GM21528 (cell line): Measurements from ENCODE around the gene NYAP2.

Experiments
- ATAC-seq: cut with Tn5 transposase; IDR thresholded peaks from one replicate; pipeline ENCODE4 v1.9.1; 2021; ENCODE audit warnings: mild to moderate bottlenecking, moderate library complexity; ENCODE audit not compliant: unreplicated experiment, low FRiP score

NYAP2 gene

GRCh38 chr2:225425284-225425683 lies 25.8 kb downstream of the NYAP2 start:
- ATAC-seq: no peak

DNA sequence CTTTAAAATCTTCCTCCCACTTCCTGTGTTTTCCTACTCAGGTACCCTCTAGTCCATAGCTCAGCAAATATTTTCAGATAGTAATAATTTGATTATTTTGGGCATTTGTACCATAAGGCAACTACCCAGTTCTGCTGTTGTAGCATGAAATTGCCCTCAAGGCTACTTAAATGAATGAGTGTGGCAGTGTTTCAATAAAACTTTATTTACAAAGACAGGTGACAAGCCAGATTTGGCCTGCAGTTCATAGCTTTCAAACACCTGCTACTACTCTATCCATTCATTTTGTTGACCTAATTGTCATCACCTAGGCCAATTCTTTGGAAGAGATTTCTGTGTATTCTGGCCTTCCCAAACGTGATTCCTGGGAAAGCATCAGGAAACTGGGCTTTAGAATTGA lies 28.9 kb downstream of the NYAP2 start:
- ATAC-seq: no peak

DNA sequence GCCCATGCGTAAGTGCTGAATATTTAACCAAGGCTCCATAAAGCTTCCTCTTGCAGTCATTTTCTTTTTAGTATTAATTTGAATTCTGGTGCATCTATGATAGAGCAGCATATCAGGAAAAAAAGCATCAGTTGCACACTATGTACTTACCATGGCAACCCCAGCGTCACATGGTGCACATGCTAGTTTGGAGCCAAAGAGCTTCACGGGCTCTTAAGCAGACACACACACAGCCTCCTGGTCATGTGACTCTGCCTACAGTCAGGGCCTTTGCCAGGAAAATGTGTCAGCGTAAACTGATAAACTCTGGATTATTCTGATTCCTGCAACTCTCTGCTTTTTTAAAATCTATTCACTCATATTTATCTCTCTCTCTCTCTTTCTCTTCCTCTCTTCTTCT lies 30.2 kb downstream of the NYAP2 start:
- ATAC-seq: no peak

DNA sequence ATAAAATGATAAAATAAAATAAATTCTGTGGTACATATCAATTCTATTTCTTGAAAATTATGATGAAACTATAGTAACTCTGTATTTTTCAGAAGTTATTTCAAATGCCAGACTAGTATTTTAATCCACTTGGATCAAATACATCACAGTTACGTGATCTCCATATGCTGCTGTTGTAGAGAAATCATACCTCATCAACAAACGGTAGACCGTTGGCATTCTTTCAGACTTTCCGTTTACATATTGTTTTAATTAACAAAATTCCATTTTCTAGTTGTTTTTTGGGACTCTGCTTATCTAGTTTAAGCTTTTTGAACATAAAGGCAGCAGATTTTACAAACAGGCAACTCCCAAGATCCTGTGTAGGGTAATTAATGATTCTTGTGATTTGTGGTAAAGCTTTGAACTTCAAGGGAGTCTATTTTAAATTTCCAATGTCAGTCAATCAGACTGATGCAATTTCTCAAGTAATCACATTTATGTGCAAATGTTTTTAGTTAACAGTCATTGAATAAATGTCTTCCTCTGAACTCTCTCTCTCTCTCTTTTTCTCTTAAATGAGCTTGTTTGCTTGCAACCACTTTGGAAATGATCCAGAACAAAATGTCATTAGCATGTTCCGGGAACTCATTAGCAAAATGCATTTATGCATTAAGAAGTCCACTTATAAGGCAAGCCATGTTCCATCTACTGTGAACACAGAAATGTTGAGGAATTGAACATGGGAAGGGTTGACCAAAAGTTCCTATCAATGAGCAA lies 31.8 kb downstream of the NYAP2 start:
- ATAC-seq: no peak

GRCh38 chr2:225434014-225434413 lies 34.5 kb downstream of the NYAP2 start:
- no peak for ATAC-seq

DNA sequence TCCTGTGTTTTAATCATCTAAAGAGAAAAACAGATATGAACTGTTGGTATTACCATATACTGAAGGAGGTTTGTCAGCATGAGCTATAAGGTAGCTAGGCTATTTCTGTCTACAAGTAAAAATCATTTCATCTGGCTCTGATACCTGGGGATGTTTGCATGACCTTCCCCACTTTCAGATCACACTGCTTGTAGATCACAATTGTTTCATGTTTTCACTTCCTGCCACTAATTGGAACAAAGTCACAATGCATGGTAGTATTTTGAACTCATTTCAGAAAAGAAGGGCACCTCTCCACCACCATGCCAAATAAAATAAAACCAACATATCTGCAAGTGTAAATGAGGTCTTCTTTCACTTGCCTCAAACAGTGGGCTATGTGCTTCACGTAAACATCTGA lies 37.8 kb downstream of the NYAP2 start:
- ATAC-seq: no peak

- ATAC-seq: no peak
These were observed 38.7 kb downstream of the NYAP2 start for GRCh38 chr2:225438248-225438647.

GRCh38 chr2:225452677-225453076 lies 53.2 kb downstream of the NYAP2 start:
- ATAC-seq: no peak

- no peak for ATAC-seq
These were observed 54.9 kb downstream of the NYAP2 start for GRCh38 chr2:225454412-225454811.

DNA sequence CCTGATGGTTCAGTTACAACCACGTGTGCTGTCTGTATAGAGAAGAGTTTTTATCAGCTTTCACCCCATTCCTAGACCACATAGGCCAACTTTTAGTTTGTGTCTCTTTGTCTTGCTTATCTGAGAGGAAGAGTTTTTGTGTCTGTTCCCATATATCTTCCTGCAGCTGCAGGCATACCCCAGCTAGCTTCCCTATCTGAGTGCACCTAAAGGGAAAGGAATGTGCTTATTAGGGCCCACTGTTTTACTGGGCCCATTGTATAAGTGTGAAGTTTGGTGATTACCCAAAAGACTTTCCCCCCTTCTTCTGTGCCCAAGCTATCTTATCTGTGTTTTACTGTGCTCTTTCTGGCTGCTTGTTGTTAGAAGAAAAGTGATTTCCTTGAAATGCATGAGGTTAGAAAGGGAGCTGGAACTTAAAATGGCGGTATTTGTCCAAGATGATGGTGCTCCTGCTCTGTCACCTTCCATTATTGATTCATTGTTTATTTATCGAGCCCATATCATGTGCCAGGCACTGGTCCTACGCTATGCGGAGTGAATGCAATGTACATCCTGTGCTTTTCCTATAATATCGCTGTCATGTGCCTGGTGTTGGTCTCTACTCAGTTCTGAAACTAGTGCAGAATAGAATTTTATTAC lies 57.2 kb downstream of the NYAP2 start:
- ATAC-seq: no peak

GRCh38 chr2:225457482-225457881 lies 58.0 kb downstream of the NYAP2 start:
- no peak for ATAC-seq

GRCh38 chr2:225458431-225459117 lies 59.1 kb downstream of the NYAP2 start:
- ATAC-seq: peak; percentile 67

DNA sequence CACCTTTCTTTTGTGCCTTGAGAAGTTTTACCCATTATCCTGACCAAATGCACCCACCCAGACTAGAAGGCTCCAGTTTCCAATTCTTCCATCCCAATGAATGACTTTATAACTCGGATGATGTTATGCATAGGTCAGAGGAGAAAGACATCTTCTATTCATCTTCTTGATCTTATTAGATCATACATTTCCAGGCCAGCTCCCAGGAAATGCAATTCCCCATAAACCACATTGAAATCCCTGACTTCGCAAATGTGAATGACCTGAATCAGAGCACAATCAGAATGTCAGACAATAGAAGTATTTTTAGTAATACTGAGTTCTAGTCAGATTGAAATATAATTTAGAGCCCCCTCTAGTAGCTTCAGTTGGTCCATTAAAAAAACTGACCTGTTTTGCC lies 62.9 kb downstream of the NYAP2 start:
- no peak for ATAC-seq

DNA sequence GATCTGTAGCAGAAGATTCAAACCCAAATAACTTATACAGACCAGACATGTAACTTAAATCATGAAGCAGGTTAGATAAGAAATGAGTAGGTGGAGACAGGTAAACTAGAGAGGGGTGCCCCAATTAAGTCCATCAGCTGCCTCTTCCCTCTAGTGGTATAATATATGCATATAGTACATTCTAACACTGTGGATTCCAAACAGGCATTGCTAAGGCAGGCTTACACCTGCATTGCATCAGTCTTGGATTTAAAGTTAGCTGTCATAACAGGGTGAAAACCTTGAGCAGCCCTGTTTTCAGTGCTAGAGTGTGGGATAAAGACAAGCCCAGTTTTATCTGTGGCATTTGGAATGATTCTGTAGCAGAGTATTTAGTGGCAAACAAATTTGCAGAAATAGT lies 63.4 kb downstream of the NYAP2 start:
- ATAC-seq: no peak

GRCh38 chr2:225463449-225463848 lies 63.9 kb downstream of the NYAP2 start:
- no peak for ATAC-seq

DNA sequence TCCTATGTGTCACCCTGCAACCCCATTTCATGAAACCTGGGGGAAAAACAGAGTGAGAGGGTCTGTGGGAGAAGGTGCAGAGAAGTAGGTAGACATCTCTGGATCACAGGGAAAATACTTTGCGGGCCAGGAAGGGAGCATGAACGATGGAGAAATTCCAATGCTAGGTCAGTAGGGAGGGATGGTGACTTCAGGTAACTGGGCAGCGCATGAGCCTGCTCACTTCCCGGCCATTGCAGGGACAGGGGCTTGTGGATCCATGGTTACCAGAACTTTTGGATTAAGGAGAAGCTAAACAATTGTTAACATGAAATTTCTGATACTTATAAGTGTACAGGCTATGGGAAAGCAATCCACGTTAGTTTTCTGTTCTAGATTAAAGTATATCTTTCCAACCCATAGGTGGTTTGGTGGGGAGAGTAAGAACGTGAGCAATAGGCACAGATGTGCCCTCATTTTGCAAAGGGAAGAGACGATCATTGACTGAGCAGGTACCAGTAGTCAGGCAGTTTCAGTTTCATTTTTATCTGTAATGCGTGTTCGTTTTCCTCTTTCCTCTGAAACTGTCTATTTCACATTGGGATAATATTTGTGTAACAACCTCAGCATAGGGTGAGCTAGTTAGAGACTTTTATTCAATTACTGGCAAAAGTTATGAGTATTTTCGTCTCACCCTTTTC lies 65.0 kb downstream of the NYAP2 start:
- peak; percentile 83 for ATAC-seq

DNA sequence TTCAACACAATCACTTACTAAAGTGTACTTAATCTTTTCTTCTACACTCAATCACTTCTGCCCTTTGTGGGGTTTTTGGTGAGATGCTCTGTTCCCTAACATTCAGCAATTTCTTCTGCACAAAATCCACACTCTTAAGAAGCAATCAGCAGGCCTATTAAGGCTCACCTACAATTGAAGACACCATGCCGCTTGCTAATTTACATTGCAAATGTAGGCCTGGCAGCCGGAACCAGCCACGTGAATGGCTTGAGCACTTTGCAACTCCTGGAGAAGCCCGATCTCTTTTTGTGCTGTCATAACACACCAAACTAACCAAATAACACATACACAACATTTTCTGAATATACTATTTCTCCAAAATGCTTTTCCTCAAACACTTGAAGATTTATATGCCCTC lies 66.3 kb downstream of the NYAP2 start:
- no peak for ATAC-seq

DNA sequence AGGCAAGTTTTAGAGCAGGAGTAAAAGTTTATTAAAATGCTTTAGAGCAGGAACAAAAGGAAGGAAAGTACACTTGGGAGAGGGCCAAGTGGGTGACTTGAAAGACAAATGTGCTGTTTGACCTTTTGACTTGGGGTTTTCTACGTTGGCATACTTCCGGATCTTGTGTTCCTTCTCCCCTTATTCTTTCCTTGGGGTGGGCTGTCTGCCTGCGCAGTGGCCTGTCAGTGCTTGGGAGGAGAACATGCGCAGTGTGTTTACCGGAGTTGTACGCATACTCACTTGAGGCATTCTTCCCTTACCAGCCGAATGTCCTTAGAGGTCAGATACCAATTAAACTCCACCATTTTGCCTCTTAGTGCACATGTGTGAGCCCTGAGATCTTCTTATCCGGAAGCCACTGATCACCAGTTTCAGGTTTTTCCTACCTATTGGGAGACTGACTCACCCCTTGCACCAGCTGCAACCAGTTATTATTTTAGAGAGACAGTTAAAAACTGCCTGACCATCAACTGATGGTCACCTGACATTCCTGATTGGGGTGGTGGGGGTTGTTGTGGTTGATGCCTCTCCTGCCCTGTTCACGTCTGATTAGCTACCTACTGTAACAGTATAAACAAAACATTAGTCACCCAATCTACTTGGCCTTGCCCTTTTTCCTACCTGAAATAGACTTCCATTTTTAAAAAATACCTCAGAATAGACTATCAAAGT lies 67.5 kb downstream of the NYAP2 start:
- no peak for ATAC-seq

GRCh38 chr2:225468131-225468530 lies 68.6 kb downstream of the NYAP2 start:
- no peak for ATAC-seq

DNA sequence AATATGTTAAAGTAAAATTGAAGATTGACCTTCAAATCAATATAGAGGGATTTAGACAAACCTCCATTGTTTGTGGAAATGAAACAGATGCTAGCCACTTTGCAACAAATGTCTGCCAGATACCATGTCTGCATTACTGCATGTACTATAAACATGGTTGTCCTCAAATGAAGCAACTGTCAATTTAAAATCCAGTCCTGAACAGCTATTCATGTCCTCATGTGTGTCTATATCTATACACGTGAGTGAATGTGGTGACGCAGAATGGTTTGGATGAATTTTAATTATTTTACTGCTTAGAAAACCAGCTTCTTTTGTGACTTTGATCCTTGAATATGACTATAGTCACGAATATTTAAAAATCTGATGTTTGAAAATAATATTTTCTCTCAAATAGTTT lies 71.5 kb downstream of the NYAP2 start:
- ATAC-seq: no peak

- ATAC-seq: no peak
These were observed 72.0 kb downstream of the NYAP2 start for GRCh38 chr2:225471482-225471881.
